Suprapubic skin (tissue), 4 donors: ENCODE measurements around the gene PSIP1.

Experiments
- CTCF ChIP-seq, 2 donors: fragments of 200-600 bp in 1 of 2; fragments of 450-650 bp in 1 of 2; sonication (generic) in 1 of 2; IDR thresholded peaks; one replicate each; pipeline ENCODE4 v1.5.1; 2016 to 2019; ENCODE audit warnings: antibody characterized with exemption in 2 of 2, mild to moderate bottlenecking in 1 of 2, moderate library complexity in 1 of 2
- POLR2A ChIP-seq, 2 donors: fragments of 450-650 bp; IDR thresholded peaks; one replicate each; pipeline ENCODE4 v1.6.1; 2017; ENCODE audit warnings: antibody characterized with exemption in 2 of 2, mild to moderate bottlenecking in 2 of 2, moderate library complexity in 2 of 2
- POLR2AphosphoS5 ChIP-seq, 3 donors: sonication (generic); formaldehyde crosslinking; IDR thresholded peaks; one replicate each; pipeline ENCODE4 v1.6.1; 2017; ENCODE audit warnings: antibody characterized with exemption in 3 of 3

DNA sequence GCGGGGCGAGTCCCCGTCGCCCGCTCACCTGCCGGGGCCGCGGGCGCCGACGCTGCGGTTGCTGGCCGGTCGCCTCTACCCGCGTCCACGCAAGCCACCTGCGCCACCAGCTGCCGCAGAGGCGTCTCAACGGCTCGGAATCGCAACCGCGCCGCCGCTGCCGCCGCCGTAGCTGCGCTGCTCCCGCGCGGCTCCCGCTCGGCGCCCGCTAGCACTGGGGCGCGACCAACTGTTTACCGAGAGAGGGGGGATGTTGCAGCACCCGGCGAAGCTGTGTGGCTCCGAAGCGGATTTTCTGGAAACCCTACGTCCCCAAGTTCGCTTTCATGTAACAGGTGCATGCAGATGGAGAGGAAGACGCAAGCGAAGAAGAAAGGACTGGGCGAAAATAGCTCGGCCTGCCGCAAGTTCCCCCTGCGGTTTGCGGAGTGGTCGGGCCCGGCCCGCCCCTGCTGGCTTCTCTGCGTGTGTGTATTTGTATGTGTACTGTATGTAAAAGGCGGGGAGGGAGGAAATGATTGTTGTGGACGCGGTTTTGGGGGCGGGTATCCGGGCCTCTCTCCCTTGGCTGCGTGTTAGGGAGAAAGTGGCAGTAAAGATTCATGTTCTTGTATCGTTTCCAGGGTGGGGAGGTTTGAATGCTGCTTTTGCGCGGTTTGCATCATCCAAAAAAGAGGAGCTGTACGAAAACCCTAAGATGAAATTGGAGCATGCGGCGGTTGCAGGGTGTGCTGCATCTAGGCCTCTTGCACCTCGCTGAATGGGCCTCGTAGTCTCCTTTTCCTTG lies at the start of gene PSIP1:
- TF ChIP-seq POLR2A (IDR thresholded peaks at IDR 0.05) (peak in 1 of 2 donors; percentile 26), POLR2AphosphoS5 (IDR thresholded peaks at IDR 0.05) (peak in 2 of 3 donors; percentile 45 to 94), CTCF (IDR thresholded peaks at IDR 0.05) (no peak)
